Ishikawa (cell line): ENCODE measurements around the gene EEIG1.

Source experiments
- CEBPB ChIP-seq: IDR thresholded peaks from 2 replicates; pipeline ENCODE4 v1.6.1; 2012
- CREB1 ChIP-seq: IDR thresholded peaks from 2 replicates; pipeline ENCODE4 v1.6.1; 2012; ENCODE audit warnings: low read depth
- EGR1 ChIP-seq: IDR thresholded peaks from 2 replicates; pipeline ENCODE4 v1.6.1; 2012
- EP300 ChIP-seq: IDR thresholded peaks from 2 replicates; pipeline ENCODE4 v1.6.1; 2012; ENCODE audit warnings: borderline replicate concordance
- FOXM1 ChIP-seq: IDR thresholded peaks from 2 replicates; pipeline ENCODE4 v1.6.1; 2012; ENCODE audit warnings: low read depth, borderline replicate concordance
- NFIC ChIP-seq: IDR thresholded peaks from 2 replicates; pipeline ENCODE4 v1.6.1; 2012
- RAD21 ChIP-seq: IDR thresholded peaks from 2 replicates; pipeline ENCODE4 v1.6.1; 2012; ENCODE audit warnings: low read depth
- REST ChIP-seq: IDR thresholded peaks from 2 replicates; pipeline ENCODE4 v1.6.1; 2012; ENCODE audit warnings: low read depth, mild to moderate bottlenecking
- TAF1 ChIP-seq: IDR thresholded peaks from 2 replicates; pipeline ENCODE4 v1.6.1; 2012; ENCODE audit warnings: low read depth, mild to moderate bottlenecking
- TCF12 ChIP-seq: IDR thresholded peaks from 2 replicates; pipeline ENCODE4 v1.6.1; 2012; ENCODE audit warnings: low read depth
- YY1 ChIP-seq: IDR thresholded peaks from 2 replicates; pipeline ENCODE4 v1.6.1; 2012; ENCODE audit warnings: low read depth
- ZBTB7A ChIP-seq: IDR thresholded peaks from 2 replicates; pipeline ENCODE4 v1.6.1; 2012; ENCODE audit warnings: low read depth

DNA sequence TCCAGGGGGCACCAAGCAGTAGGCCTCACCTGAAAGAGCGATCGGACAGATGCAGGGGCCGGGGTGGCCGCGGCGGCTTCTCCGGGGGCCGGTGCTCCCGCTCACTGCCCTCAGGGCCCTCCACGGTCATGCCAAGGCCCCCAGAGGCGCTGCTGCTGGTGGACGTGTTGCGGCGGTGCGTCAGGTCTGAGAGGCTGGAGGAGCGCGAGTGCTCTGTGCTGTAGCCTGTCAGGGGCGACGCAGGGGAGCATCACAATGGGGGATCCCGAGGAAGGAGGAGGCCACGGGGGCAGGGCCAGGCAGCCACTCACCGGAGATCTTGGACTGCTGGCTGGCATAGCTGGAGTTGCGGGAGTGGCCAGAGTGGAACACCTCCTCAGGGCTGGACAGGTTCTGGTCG lies 35.5 kb downstream of the EEIG1 start:
- TF ChIP-seq ZBTB7A (no peak), YY1 (no peak), CEBPB (no peak), TCF12 (no peak), REST (no peak), NFIC (no peak), EGR1 (no peak), RAD21 (no peak), CREB1 (no peak), FOXM1 (no peak), TAF1 (no peak), EP300 (no peak)
